ENCODE results near the gene PRRG2.

Gene PRRG2

DNA sequence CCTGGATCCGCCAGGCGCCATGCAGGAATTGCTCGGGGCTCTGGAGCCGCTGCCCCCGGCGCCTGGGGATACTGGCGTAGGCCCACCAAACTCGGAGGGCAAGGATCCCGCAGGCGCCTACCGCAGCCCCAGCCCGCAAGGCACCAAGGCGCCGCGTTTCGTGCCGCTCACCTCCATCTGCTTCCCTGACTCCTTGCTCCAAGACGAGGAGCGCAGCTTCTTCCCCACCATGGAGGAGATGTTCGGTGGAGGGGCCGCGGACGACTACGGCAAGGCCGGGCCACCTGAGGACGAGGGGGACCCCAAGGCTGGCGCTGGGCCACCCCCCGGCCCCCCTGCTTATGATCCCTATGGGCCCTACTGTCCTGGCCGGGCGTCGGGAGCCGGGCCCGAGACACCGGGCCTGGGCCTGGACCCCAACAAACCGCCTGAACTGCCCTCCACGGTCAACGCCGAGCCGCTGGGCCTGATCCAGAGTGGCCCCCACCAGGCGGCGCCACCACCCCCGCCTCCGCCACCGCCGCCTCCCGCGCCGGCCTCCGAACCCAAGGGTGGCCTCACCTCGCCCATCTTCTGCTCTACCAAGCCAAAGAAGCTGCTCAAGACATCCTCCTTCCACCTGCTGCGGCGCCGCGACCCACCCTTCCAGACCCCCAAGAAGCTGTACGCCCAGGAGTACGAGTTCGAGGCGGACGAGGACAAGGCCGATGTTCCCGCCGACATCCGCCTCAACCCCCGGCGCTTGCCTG lies 16.0 kb downstream of the PRRG2 start:
- TF ChIP-seq TAF1 (IDR thresholded peaks at IDR 0.05; ENCODE audit: borderline replicate concordance, low read depth, low read length) (no peak), POLR2AphosphoS5 (IDR thresholded peaks at IDR 0.05; ENCODE audit: low read depth, low read length) (no peak), POLR2A (IDR thresholded peaks at IDR 0.05; ENCODE audit: low read depth, low read length) (no peak)
- DNase-seq (ENCODE audit: insufficient read length) (no peak), FAIRE-seq (no peak)

GRCh38 chr19:49597703-49597974 lies 16.5 kb downstream of the PRRG2 start:
- no peak for DNase-seq (ENCODE audit: insufficient read length)
- TF ChIP-seq TAF1 (IDR thresholded peaks at IDR 0.05; ENCODE audit: borderline replicate concordance, low read depth, low read length) (no peak), POLR2A (IDR thresholded peaks at IDR 0.05; ENCODE audit: low read depth, low read length) (no peak), POLR2AphosphoS5 (IDR thresholded peaks at IDR 0.05; ENCODE audit: low read depth, low read length) (no peak)
- no peak for FAIRE-seq

- TF ChIP-seq POLR2AphosphoS5 (IDR thresholded peaks at IDR 0.05; ENCODE audit: low read depth, low read length): no peak
- TF ChIP-seq TAF1 (IDR thresholded peaks at IDR 0.05; ENCODE audit: borderline replicate concordance, low read depth, low read length): no peak
- TF ChIP-seq POLR2A (IDR thresholded peaks at IDR 0.05; ENCODE audit: low read depth, low read length): no peak
- DNase-seq (ENCODE audit: insufficient read length) (no peak), FAIRE-seq (no peak)
Measured at GRCh38 chr19:49599378-49600295, 18.5 kb downstream of the PRRG2 start.

DNA sequence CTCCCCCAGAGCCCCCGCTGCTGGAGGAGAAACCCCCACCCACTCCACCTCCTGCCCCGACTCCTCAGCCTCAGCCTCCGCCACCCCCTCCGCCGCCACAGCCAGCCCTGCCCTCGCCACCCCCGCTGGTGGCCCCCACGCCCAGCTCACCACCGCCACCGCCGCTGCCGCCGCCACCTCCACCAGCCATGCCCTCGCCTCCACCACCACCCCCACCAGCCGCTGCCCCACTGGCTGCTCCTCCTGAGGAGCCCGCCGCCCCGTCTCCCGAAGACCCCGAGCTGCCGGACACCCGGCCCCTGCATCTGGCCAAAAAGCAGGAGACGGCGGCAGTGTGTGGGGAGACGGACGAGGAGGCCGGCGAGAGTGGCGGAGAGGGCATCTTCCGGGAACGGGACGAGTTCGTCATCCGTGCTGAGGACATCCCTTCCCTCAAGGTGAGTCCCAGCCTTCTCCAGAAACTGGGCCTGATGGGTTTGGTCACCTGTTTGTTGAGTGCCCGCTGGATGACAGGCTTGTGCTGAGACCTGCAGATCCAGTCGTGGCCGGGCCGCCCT lies 20.4 kb downstream of the PRRG2 start:
- DNase-seq (ENCODE audit: insufficient read length): no peak
- no peak for FAIRE-seq
- no peak for TF ChIP-seq POLR2AphosphoS5 (IDR thresholded peaks at IDR 0.05; ENCODE audit: low read depth, low read length)
- TF ChIP-seq POLR2A (IDR thresholded peaks at IDR 0.05; ENCODE audit: low read depth, low read length): no peak
- TF ChIP-seq TAF1 (IDR thresholded peaks at IDR 0.05; ENCODE audit: borderline replicate concordance, low read depth, low read length): no peak

DNA sequence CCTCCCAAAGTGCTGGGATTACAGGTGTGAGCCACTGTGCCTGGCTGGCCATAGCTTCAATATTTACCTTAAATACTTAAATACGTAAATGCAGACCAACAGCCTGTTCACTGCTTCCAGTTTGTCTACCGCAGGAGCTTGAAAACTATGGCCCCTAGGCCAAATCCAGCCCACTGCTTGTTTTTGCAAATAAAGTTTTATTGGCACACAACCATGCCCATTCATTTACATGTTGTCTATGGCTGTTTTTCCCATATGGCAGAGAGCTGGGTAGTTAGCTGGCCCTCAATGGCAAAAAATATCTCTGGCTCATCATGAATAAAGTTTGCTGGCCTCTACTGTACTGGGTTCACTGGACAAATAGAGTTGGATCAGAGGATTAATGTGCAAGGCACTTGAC lies 21.7 kb downstream of the PRRG2 start:
- no peak for FAIRE-seq

GRCh38 chr19:49605605-49606004 lies 24.5 kb downstream of the PRRG2 start:
- TF ChIP-seq TAF1 (IDR thresholded peaks at IDR 0.05; ENCODE audit: borderline replicate concordance, low read depth, low read length): no peak
- TF ChIP-seq POLR2A (IDR thresholded peaks at IDR 0.05; ENCODE audit: low read depth, low read length): no peak
- no peak for TF ChIP-seq POLR2AphosphoS5 (IDR thresholded peaks at IDR 0.05; ENCODE audit: low read depth, low read length)
- DNase-seq (ENCODE audit: insufficient read length) (no peak), FAIRE-seq (no peak)

More for the DNA sequence above, 21.7 kb downstream of the PRRG2 start:
- TF ChIP-seq POLR2A (IDR thresholded peaks at IDR 0.05; ENCODE audit: low read depth, low read length) (no peak), POLR2AphosphoS5 (IDR thresholded peaks at IDR 0.05; ENCODE audit: low read depth, low read length) (no peak)
- DNase-seq (ENCODE audit: insufficient read length): no peak

GRCh38 chr19:49609499-49610092 lies 28.5 kb downstream of the PRRG2 start:
- TF ChIP-seq POLR2AphosphoS5 (IDR thresholded peaks at IDR 0.05; ENCODE audit: low read depth, low read length): no peak
- no peak for TF ChIP-seq TAF1 (IDR thresholded peaks at IDR 0.05; ENCODE audit: borderline replicate concordance, low read depth, low read length)
- no peak for TF ChIP-seq POLR2A (IDR thresholded peaks at IDR 0.05; ENCODE audit: low read depth, low read length)
- FAIRE-seq (no peak), DNase-seq (ENCODE audit: insufficient read length) (no peak)

DNA sequence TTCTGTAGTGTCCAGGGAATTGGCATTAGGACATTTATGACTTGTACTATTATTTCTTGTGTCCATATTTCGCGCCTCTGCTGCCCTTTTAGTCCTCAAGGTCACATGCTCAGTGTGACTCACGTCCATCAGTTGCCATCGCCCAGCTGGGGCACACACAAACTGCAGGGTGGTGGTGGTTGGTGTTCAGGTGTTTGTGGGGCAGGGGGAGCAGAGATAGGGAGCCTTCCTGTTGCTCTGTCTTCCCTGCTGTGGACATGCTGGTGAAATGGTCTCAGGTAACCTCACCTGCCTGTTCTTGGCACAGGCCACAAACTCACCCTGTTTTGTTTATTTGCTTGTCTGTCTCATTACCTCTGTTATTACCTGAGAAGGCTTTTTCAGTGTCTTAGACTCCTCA lies 32.3 kb downstream of the PRRG2 start:
- DNase-seq (ENCODE audit: insufficient read length) (no peak), FAIRE-seq (no peak)
- TF ChIP-seq POLR2AphosphoS5 (IDR thresholded peaks at IDR 0.05; ENCODE audit: low read depth, low read length): no peak
- TF ChIP-seq POLR2A (IDR thresholded peaks at IDR 0.05; ENCODE audit: low read depth, low read length): no peak
- no peak for TF ChIP-seq TAF1 (IDR thresholded peaks at IDR 0.05; ENCODE audit: borderline replicate concordance, low read depth, low read length)

DNA sequence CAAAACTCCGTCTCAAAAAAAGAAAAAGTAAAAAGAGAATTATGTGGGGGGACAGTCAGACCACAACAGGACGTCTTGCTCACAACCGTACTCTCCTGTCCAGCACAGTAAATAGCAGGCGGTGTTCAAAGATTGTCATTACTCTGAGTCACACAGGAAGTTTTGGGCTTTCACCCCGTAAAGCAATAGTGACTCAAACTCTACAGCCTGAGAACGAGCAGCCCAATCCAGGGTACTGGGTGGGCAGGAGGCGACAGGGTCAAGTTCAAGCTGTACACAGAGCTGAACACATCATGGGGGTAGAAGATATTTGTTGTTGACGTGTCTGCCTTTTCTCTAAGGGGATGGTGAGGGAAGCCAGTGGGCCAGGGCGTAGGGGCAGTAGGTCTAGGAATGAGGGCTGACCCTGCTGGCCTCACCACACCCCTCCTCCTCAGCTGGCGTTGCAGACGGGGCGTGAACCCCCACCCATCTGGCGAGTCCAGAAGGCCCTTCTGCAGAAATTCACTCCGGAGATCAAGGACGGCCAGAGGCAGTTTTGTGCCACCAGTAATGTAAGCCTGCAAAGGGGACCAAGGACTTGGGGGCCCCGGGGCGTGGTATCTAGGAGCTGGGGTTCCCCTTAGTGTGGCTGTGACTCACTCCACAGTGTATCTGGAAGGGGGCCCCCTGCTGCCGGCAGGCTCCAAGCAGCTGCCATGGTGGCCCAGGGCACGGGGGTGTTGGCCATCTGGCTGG lies 33.1 kb downstream of the PRRG2 start:
- no peak for DNase-seq (ENCODE audit: insufficient read length)
- FAIRE-seq: no peak
- TF ChIP-seq POLR2A (IDR thresholded peaks at IDR 0.05; ENCODE audit: low read depth, low read length) (no peak), POLR2AphosphoS5 (IDR thresholded peaks at IDR 0.05; ENCODE audit: low read depth, low read length) (no peak), TAF1 (IDR thresholded peaks at IDR 0.05; ENCODE audit: borderline replicate concordance, low read depth, low read length) (no peak)

GRCh38 chr19:49615861-49616260 lies 34.7 kb downstream of the PRRG2 start:
- TF ChIP-seq POLR2A (IDR thresholded peaks at IDR 0.05; ENCODE audit: low read depth, low read length) (no peak), POLR2AphosphoS5 (IDR thresholded peaks at IDR 0.05; ENCODE audit: low read depth, low read length) (no peak), TAF1 (IDR thresholded peaks at IDR 0.05; ENCODE audit: borderline replicate concordance, low read depth, low read length) (no peak)

DNA sequence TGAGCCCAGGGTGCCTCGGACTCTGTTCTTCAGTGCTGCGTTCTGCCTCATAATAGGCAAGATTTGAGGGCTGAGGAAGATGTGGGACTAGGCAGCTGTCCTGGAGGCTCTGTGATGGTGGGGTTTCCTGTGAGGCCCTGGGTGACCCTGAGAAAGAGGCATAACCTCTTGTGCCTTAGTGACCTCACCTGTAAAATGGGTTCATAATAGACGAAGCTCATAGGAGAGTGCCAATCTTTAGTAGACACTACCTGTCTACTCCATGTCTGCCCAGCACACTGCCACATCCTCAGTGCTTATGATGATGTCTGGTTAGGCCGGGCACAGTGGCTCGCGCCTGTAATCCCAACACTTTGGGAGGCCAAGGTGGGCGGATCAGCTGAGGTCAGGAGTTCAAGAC lies 35.4 kb downstream of the PRRG2 start:
- FAIRE-seq (no peak), DNase-seq (ENCODE audit: insufficient read length) (no peak)
- no peak for TF ChIP-seq POLR2A (IDR thresholded peaks at IDR 0.05; ENCODE audit: low read depth, low read length)
- no peak for TF ChIP-seq POLR2AphosphoS5 (IDR thresholded peaks at IDR 0.05; ENCODE audit: low read depth, low read length)
- no peak for TF ChIP-seq TAF1 (IDR thresholded peaks at IDR 0.05; ENCODE audit: borderline replicate concordance, low read depth, low read length)

More at GRCh38 chr19:49615861-49616260, 34.7 kb downstream of the PRRG2 start:
- no peak for DNase-seq (ENCODE audit: insufficient read length)
- no peak for FAIRE-seq

Measured in GM12892 (cell line).